Muscle of arm (tissue), 12 donors: ENCODE data around the gene FOXF1. TPM values are rescaled to one million over a fixed set of nuclear protein-coding genes. Genes with fewer than 3 reads are reported as not detected.

Experiments
- DNase-seq: peaks from one replicate; pipeline ENCODE4 v3.0.0-alpha.2; 2013
- polyA plus RNA-seq, 12 donors: library from polyadenylated mRNA; unstranded; fragments of 120-200 nt; gene quantifications; one replicate each; pipeline ENCODE4 v1.2.1, GENCODE V29; 2013; ENCODE audit not compliant: insufficient read length in 12 of 12

FOXF1 gene
- polyA plus RNA-seq, 12 donors, result 0.05 to 5.9 (median 0.07) TPM; not detected in 6

DNA sequence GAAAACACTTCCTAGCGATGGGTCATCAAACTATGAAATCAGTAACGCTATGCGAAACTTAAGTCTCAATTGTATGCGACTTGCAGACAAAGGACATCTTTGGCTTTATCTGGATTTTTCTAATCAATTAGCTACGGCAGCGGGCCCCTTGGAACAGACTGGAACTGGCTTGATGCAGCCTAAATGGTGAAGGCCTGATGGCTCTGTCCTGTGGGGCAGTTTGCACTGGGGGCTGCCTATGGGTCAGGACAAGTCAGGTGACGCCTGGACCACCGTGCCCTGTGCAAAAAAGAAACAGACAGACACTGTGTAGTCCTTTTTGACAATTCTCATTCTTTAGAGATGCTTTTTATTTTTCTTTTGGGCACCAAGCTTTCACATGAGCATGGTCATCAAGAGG, 22.7 kb downstream of the FOXF1 start:
- no peak for DNase-seq

DNA sequence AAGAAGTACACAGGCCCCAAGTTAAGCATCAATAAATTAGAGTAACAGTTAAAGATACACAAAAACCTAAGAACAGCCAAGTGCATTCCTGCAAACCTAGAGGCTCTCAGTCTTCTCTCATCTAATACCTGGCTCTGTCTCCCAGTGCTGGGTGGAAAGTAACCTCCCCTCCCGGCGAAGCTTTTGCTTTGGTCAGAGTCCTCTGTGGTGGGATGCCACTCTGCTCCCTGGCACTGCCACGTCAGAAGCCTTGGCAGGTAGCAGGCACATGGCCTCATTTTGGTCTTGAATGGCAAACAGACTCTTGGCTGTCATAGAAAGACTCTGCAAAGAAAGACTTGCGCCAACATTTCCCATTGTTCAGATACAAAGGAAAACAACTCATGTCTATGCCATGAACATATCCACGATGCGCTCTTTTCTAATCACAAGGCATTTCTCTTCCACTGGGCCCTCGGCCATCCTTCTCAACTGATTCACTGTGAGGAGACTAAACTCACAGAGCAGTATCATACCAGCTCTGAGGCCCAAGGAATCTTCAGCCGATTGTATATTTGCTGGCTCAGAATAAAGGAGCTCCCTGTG, 23.5 kb downstream of the FOXF1 start:
- no peak for DNase-seq

DNA sequence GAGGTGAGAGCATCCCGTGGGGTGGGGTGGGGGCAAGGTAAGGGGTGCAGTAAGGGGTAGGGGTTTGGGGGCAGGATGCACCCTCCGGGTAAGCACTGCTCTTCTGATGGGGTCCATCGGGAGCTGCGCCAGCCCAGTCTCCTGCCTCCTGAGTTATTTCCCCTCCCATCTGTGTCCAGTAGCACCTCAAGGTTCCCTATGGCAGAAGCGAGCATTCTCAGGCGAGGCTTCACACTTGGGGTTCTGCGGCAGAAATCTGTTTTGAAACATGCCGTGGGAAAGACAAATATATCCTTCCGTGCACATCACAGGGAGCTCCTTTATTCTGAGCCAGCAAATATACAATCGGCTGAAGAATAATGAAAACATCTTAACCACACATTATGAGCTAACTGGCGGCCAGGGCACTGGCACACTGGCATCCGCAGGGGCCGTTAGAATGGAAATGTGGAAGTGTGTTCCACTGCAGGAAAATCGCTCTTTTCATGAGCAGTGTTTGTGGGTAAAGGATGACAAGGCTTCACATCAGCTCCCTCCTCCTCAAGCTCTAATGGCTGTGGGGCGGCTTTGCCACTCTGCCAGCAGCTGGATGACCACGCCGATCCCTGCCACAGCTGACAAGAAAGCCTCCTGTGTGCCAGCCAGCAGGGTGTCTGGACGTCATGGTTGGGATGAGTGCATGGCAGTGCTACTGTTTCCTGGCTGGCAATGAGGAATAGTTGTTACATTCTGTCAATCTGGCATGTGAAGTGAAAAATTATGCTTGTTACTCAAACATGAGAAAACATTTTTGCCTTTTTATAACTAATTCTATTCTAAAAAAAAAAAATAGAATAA, 24.7 kb downstream of the FOXF1 start:
- DNase-seq, result no peak

DNA sequence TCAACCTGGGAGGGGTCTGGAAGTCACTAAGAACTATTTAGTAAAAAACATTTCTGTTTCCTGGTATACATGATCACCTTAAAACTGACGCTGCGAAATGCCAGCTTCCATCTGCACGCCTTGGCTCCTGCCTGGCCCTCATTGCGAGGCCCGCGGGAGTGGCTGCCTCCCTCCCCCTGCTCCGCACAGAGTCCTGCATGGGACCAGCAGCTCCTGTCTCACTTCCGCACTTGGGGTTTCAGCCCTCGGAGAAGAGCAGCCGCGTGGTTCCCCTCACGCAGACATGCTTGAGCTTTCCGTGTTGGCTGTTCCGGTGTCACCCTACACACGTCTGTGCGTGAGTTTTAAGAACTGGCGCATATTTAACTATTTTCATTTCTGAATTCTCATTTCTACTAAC, 26.3 kb downstream of the FOXF1 start:
- DNase-seq, result no peak

DNA sequence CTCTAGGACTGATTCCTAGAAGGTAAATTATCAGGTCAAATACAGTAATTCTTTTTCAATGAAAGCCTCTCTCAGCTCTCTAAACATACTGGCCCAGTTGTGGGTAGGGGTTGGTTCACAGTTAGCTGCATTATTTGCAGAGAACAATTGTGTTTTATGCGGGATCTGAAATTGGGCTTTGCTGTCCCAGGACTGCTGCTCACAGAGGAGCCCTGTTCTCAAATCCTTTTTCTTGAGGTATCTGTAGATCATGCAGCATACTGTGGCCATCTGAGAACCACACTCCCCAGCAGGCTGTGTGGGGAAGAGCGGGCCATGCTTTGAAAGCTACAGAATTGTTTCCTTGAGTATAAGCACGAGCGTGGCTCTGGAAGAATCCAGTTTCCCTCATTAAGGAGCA, 27.2 kb downstream of the FOXF1 start:
- no peak for DNase-seq

DNA sequence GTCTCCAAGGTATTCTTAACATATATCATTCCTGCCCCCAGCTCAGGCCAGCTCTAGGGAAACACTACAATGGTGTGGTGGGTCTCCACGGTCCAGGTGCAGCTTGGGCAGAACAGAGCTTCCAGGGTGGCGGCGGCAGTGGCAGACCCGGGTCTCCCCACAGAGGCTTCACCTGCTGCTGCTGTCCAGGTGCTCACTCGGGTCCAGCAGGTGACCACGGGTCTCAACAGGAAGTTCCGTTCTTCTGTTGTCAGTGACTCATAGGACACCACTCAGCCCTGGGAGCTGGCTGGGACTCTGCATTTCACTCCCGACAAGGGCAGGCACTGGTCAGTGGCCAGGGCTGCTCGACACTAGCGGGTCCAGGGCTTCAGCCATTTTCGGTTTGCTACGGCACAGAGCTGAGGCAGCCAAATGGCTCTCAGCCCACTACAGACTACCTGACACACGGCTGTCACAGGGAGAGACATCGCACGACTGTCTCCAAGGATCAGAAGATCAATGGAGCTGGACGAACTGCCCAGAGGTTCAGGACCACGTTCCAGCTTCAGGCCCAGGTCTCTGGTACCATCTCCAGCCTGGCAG, 28.0 kb downstream of the FOXF1 start:
- DNase-seq, result no peak

DNA sequence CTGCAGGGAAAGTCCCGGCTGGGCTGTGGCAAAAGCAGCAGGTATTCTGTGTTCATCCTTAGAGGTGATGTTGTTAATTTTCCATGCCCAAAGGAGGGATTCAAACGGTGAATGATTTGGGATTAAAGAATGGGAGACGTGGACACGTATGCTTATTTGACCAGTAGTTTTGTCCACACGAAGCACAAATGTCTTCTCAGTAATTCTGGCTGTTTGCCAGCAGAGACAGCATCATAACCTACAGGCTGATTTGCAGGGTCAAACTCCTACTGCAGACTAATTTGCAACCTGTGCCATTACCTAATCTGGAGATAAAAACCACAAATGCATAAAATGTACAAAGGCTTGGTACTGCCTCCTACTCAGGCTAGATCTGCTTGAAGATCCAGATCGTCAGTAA, 30.6 kb downstream of the FOXF1 start:
- DNase-seq, result no peak

DNA sequence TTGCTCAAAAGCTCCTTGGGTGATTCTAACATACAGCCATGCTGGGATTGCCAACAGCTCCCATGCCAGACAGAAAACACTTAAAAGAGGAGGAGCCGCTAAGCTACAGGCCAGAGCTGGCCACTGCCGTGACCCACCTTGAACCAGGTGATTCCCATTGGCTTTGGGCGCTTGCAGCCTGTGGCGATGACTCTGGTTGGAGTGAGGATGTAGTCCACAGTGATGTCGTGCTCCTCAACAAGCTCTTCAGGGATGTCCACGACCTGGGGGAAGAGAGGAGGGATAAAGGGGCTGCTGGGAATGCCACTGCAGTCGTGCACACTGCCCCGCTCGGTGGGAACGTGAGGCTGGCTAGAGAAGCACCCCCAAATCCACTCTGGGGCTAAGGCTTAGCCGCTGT, 31.2 kb downstream of the FOXF1 start:
- DNase-seq, result no peak

DNA sequence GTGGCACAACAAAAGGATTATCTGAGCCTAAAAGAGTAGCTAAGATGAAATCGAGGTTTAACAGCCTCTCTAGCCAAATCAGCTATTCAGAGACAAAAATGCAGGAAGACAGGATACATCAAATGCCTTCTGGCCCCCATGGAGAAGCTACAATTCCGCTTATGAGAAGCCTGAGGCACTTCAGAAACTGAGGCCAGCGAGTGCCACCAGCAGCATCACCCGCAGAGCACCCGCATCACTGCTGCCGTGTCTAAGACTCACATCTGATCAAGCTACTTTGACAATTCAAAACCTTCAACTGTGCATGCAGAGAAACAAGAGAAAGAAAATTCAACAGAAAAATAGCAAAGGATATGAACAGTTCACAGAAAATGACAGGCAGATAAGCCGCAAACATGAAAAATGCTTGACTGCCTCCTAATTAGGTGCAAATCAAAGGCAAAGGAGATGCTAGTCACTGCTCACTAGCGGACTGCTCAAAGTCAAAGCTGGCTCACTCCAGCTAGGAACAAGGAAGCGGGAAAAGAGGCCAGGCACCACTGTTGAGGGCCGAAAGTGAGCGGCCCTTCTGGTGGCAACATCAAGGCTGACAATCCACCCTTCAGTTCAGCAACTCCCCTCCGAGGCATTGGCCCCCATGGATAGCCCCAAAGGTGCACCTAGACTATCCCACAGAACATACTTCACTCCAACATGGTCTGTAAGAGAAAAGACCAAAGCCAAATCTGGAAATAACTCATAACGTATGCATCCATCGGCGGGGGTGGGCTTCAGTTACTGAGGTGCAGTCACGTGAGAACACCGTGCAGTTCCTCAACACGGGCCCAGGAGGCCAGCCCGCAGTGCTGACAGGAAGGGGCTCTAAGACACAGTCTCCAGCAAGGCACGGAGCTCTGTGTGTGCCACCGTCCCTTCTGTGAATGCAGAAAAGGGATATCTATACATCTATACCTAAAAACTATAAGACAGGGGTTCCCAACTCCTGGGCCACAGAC, 32.7 kb downstream of the FOXF1 start:
- DNase-seq, result no peak

DNA sequence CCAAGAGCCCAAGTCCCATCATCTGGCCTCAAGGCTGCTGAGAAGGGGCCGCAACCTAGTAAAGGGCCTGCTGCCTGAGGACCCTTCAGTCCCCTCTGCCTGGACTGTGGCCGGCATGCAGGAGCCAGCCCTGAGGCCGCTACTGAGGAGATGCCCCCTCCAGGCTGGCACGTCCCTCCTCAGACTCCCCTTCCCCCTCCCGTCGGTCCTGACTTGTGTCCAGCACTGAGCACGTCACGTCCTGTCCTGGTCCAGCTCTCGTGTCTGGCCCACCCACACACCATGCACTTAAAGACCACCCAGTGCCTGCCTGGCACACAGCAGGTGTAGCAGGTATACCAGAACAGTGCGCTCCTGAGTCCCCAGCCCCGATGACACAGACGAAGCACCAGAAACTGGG, 35.2 kb downstream of the FOXF1 start:
- DNase-seq, result no peak

DNA sequence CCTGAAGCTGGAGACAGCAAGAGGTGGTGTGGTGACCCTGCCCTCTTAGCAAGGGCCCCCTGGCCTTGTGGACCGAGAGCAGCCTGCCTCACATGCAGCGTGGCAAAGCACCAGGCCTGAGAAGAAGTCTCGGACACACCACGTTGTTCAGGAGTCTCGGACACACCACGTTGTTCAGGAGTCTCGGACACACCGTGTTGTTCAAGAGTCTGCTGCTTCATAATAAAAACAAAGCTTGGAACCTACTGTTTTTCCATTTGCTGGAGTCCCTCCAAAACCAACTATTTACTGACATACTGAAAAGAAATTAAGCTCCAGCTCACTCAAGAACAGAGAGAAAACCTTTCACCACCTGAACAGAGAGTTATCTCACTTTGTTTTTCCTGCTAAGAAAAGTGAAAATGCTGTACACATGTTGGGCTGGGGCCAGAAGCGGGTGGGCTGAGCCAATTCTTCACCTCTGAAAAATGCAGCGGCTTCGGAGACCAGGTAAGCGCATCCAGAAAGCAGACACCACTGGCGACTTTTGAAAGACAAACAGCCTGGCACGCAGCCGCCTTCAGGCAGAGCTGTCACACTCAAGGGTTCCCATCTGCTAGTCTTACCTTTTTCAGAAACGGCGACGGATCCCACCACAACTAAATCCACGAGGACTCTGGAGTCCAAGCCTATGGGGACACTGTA, 35.8 kb downstream of the FOXF1 start:
- DNase-seq, result no peak

DNA sequence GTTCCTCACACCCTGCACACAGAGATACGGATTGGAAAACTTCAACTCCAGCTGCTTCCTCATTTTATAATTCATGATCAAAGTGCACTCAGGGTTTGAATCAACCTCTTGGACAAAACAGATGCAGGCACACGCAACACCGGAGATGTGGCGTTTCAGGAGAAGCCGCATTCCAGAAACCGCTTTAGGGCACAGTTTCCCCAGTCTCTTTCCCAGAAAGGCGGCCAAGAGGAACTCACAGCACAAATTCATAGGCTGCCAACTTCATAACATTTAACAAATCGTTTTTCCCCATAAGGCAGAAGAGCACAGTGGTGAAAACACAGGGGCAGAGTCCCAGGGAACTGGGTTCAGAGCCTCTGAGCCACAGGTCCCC, 36.3 kb downstream of the FOXF1 start:
- DNase-seq, result no peak

DNA sequence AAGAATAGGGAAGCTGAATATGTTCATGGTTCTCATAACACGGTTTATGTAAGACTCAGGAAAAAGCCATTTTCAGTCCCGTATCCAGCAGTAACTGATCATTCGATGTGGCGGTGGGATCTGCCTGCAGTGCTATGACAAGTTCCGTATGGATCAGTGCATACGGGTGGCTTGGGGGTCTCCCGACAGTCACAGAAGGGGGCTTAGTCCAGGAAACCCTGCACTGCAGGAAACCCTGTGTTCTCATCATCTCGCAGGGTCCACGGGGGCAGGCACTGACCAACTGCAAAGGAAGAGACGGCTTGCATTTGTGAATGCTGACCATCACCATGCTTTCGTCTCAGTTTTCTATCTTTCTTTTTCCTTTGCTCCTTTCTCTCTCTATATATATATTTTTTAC, 37.0 kb downstream of the FOXF1 start:
- DNase-seq, result no peak

DNA sequence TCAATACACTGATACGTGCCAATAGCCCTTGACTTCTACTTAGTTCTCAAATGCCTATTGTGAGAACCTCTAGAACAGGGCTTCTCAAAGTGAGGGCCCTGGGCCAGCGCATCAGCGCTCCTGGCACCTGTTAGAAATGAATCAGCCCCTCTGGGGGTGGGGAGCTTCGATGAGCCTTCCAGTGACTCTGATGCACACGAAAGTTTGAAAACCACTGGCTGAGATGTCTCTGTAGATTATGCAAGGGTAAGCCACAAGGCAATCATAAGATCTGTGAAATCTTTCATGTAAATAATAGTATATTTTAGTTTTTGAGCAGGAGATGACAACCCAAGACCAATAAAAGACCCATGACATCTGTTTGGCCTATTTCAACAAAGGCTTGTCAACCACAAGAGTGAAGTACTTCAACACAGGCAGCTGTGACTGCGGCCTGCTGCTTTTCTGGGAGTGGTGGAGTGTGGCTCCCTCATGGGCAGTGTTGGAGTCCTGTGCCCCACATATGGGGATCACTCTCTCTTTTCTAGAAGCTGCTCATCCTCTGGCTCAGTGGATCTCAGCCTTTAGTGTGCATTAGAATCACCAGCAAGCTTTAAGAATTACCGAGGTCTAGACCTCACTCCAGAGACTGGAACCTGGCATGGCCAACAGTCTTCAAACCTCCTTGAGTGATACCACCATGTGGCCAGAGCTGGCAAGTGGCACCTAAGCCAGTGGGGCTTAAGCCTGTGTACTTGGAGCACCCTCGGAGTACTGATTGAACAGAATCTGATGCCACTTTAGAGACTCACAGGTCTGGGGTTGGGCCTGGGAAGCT, 39.0 kb downstream of the FOXF1 start:
- no peak for DNase-seq

DNA sequence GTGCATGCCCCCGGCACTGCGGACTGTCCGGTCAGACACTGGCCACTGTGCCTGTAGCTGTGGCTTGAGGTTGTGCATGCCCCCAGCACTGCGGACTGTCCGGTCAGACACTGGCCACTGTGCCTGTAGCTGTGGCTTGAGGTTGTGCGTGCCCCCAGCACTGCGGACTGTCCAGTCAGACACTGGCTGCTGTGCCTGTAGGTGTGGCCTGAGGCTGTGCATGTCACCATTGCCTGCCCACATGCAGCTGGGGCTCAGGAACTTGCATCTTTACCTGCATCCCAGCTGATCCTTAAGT, 39.5 kb downstream of the FOXF1 start:
- no peak for DNase-seq

DNA sequence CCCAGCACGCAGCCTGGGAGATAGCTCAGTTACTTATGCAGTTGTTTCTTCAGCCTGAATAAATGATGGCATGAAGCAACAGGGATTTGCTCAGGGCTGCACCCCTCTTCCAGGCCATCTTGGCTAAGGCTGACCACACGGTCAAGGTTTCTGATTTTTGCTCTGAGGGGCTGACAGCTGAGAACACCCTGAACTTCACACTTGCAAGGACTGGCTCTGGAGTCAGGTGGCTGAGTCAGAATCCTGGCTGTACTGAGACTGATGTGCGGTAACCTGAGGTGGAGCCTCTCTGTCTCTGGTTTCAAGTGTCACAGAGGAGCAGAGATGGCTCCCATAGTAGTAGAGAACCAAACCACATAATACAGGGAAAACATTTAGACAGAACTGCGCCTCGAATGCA, 40.0 kb downstream of the FOXF1 start:
- DNase-seq, result no peak

DNA sequence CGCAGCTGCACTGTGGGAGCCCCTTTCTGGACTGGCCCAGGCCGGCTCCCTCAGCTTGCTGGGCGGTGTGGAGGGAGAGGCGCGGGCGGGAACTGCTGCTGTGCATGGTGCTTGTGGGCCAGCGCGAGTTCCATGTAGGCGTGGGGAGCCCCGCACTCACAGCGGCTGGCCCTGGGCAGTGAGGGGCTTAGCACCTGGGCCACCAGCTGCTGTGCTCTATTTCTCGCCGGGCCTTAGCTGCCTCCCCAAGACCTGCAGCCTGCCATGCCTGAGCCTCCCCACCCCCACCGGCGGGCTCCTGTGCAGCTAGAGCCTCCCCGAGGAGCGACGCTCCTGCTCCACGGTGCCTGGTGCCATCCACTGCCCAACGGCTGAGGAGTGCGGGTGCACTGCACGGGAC, 43.0 kb downstream of the FOXF1 start:
- no peak for DNase-seq

DNA sequence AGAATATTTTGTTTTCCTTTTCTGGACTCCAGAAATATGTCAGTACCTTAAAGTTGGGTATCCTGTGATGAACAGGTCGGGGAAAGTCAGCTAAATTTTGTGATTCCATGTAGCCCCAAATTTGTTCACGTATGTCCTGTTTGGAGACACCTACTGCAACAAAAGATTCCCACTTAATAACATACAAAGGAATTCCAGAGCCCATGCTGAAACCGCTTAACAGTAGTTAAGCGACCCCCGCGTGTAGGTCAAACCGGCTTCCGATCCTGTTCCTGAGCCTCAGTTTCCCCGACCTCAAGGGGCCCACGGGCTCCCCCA, 44.2 kb downstream of the FOXF1 start:
- DNase-seq, result no peak

DNA sequence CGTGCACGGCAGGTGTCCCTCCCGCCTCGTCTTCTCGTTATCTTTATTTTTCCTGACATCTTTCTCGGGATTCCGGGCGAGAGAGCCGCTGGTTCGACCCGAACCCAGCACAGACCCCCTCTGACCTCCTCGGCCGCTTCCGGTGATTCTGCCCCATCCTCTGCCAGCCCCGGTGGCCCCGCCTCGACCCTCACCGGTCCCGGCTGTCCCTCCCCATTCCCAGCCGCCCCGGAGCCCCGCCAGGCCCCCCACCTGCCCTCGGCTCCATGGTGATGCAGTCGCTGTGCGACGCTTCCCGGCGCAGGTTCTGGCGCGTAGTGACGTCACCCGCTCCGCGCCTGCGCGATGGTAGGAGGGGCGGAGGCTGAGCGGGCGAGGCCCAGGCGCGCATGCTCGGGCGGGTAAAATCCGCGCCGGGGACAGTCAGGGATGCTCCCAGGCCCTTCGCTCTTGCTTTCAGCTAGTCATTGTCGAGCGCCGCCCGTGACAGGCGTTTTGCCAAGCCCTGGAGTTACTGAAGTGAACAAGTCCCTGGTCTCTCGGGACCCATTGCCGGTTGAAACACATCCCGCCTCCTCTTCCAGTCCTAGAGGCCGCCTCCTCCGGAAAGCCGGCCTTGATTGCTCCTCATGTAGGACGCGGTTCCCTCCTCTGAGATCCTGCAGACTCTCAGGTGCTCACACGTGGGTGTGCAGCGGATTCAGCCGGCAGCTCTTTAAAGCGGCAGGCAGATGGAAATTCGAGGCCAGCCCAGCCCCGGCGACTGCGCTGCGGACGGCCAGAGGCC, 44.8 kb downstream of the FOXF1 start, which contains the start of gene MTHFSD:
Gene MTHFSD, minus strand, starts transcription at position 319 of the 787 bp plus-strand sequence. Its CDS starts 51 bp downstream, at position 268.
- DNase-seq, result peak; percentile 97

DNA sequence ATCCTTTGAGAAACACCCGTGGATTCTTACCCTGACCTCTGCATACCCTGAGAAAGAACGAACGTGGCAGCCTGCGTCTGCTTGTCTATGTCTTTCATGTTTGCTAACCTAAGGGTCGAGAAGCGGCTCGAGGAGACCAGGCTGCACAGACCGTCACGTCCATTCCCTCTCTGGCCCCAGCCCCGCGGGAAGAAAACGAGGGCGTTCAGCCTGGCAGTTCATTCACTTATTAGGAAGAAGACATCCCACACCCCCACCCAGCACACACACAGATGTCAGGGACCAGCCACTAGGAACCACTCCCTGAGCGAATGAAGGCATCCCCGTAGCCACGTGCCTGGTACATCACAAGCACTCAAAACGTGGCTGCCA, 45.4 kb downstream of the FOXF1 start:
- DNase-seq, result no peak
